ENCODE data around the gene MADCAM1.

Gene MADCAM1

GRCh38 chr19:531009-531752, 34.9 kb downstream of the MADCAM1 start:
- Histone ChIP-seq H3K79me2 (ENCODE audit: insufficient read depth, low read length) (peaks cover 44% of the 10 kb centered on the region), H3K4me3 (ENCODE audit: low read length, poor library complexity, severe bottlenecking) (peak overlapping the region; percentile 74), H3K27me3 (ENCODE audit: insufficient read depth, low read length, poor library complexity, severe bottlenecking) (peaks cover 8% of the 10 kb centered on the region), H3K9ac (ENCODE audit: low read depth, low read length, poor library complexity, severe bottlenecking) (peak overlapping the region; percentile 64), H3K4me2 (ENCODE audit: low read depth, low read length, poor library complexity, severe bottlenecking) (peak overlapping the region; percentile 73), H2AFZ (ENCODE audit: low read length) (peak overlapping the region; percentile 66), H3K9me2 (replicated peaks; ENCODE audit: low read depth, low read length) (no peaks in the 10 kb centered on the region), H3K36me3 (ENCODE audit: insufficient read depth, low read length) (peaks cover 2% of the 10 kb centered on the region; the same call in 1 of the 2 replicates), H4K20me1 (ENCODE audit: insufficient read depth, low read length, poor library complexity, severe bottlenecking) (peaks cover 33% of the 10 kb centered on the region), H3K4me1 (ENCODE audit: insufficient read depth, low read length, poor library complexity, severe bottlenecking) (peaks cover 10% of the 10 kb centered on the region), H3K9me3 (ENCODE audit: insufficient read depth, low read depth, low read length) (no peaks in the 10 kb centered on the region), H3F3A (ENCODE audit: low read depth) (no peaks in the 10 kb centered on the region)
- no peak for TF ChIP-seq EZH2phosphoT487 (IDR thresholded peaks at IDR 0.05; ENCODE audit: borderline replicate concordance)
- TF ChIP-seq CTCF (conservative IDR thresholded peaks at IDR 0.05; ENCODE audit: low read length) = 0 out of 2 replicates have a peak, but pooled peaks have one; percentile 18

- Histone ChIP-seq H3K9me3 (ENCODE audit: insufficient read depth, low read depth, low read length) (no peaks in the 10 kb centered on the region), H3K4me1 (ENCODE audit: insufficient read depth, low read length, poor library complexity, severe bottlenecking) (peaks cover 10% of the 10 kb centered on the region), H4K20me1 (ENCODE audit: insufficient read depth, low read length, poor library complexity, severe bottlenecking) (peaks cover 33% of the 10 kb centered on the region), H3K9ac (ENCODE audit: low read depth, low read length, poor library complexity, severe bottlenecking) (peak within 1 kb of the TSS; percentile 95), H3K79me2 (ENCODE audit: insufficient read depth, low read length) (peaks cover 50% of the 10 kb centered on the region), H3K27me3 (ENCODE audit: insufficient read depth, low read length, poor library complexity, severe bottlenecking) (peaks cover 8% of the 10 kb centered on the region), H3F3A (ENCODE audit: low read depth) (no peaks in the 10 kb centered on the region), H3K4me3 (ENCODE audit: low read length, poor library complexity, severe bottlenecking) (peak within 1 kb of the TSS; percentile 98), H3K36me3 (ENCODE audit: insufficient read depth, low read length) (peaks cover 10% of the 10 kb centered on the region; the same call in 1 of the 2 replicates), H3K9me2 (replicated peaks; ENCODE audit: low read depth, low read length) (no peaks in the 10 kb centered on the region), H3K4me2 (ENCODE audit: low read depth, low read length, poor library complexity, severe bottlenecking) (peak within 1 kb of the TSS; percentile 86), H2AFZ (ENCODE audit: low read length) (peak within 1 kb of the TSS; percentile 66)
- no peak for TF ChIP-seq CTCF (conservative IDR thresholded peaks at IDR 0.05; ENCODE audit: low read length)
- TF ChIP-seq EZH2phosphoT487 (IDR thresholded peaks at IDR 0.05; ENCODE audit: borderline replicate concordance) = no peak
Measured at GRCh38 chr19:531753-532560, 35.7 kb downstream of the MADCAM1 start, which contains the start of gene CDC34. TSS of gene CDC34 (plus strand) at chr19:531760. CDS start at chr19:531932, 172 bp downstream.

GRCh38 chr19:532561-533363, 36.5 kb downstream of the MADCAM1 start:
- Histone ChIP-seq H4K20me1 (ENCODE audit: insufficient read depth, low read length, poor library complexity, severe bottlenecking) (peaks cover 33% of the 10 kb centered on the region), H2AFZ (ENCODE audit: low read length) (no peak overlapping the region)

More at GRCh38 chr19:532561-533363, 36.5 kb downstream of the MADCAM1 start:
- no peaks in the 10 kb centered on the region for H3F3A ChIP-seq (ENCODE audit: low read depth)
- peak overlapping the region; percentile 86 for H3K4me2 ChIP-seq (ENCODE audit: low read depth, low read length, poor library complexity, severe bottlenecking)
- H3K9me2 ChIP-seq (replicated peaks; ENCODE audit: low read depth, low read length) = no peaks in the 10 kb centered on the region
- H3K9ac ChIP-seq (ENCODE audit: low read depth, low read length, poor library complexity, severe bottlenecking) = peak overlapping the region; percentile 95
- H3K36me3 ChIP-seq (ENCODE audit: insufficient read depth, low read length) = peaks cover 12% of the 10 kb centered on the region; the same call in 1 of the 2 replicates
- H3K4me3 ChIP-seq (ENCODE audit: low read length, poor library complexity, severe bottlenecking) = peak overlapping the region; percentile 98
- peaks cover 10% of the 10 kb centered on the region for H3K4me1 ChIP-seq (ENCODE audit: insufficient read depth, low read length, poor library complexity, severe bottlenecking)
- no peaks in the 10 kb centered on the region for H3K9me3 ChIP-seq (ENCODE audit: insufficient read depth, low read depth, low read length)
- peaks cover 8% of the 10 kb centered on the region for H3K27me3 ChIP-seq (ENCODE audit: insufficient read depth, low read length, poor library complexity, severe bottlenecking)
- H3K79me2 ChIP-seq (ENCODE audit: insufficient read depth, low read length) = peaks cover 50% of the 10 kb centered on the region
- peak; percentile 64 for TF ChIP-seq CTCF (conservative IDR thresholded peaks at IDR 0.05; ENCODE audit: low read length)
- no peak for TF ChIP-seq EZH2phosphoT487 (IDR thresholded peaks at IDR 0.05; ENCODE audit: borderline replicate concordance)
